CD4-positive, alpha-beta T cell (primary cell): Measurements from ENCODE around the gene KCNQ2. TPM values are rescaled to one million over a fixed set of nuclear protein-coding genes. Genes with fewer than 3 reads are reported as not detected.

Experiments used
- ATAC-seq: fragments of 200-7000 bp; cut with Tn5 transposase; one replicate; pipeline ENCODE4 v1.10.0; 2022; ENCODE audit warnings: mild to moderate bottlenecking; ENCODE audit not compliant: poor library complexity
- CTCF ChIA-PET: fragments of 350-600 bp; sonication (Branson Sonifier 250); formaldehyde crosslinking; loops from one replicate; lab custom pipeline; 2021; ENCODE audit warnings: antibody characterized with exemption, inconsistent platforms; lab: Charles Lee
- POLR2A ChIA-PET: fragments of 350-600 bp; sonication (Branson Sonifier 250); formaldehyde crosslinking; loops from one replicate; lab custom pipeline; 2021; ENCODE audit warnings: antibody characterized with exemption, inconsistent platforms; lab: Charles Lee
- DNase-seq, 14 experiments: peaks; one replicate each; pipeline ENCODE4 v3.0.0-alpha.2; 2013 to 2020; ENCODE audit warnings: mixed read lengths in 2 of 14
- H3K27ac ChIP-seq, 2 donors: one replicate each; pipeline versions ENCODE4 v1.5.1 to v1.7.0; 2013; ENCODE audit warnings: low read length in 2 of 2, low read depth in 1 of 2, mild to moderate bottlenecking in 1 of 2
- H3K27me3 ChIP-seq, 2 experiments: 1 replicate in 1 of 2; 2 replicates in 1 of 2; pipeline versions ENCODE4 v1.6.1 to v1.7.0; 2013; ENCODE audit warnings: low read length in 2 of 2, control low read depth in 1 of 2, mild to moderate bottlenecking in 1 of 2, moderate library complexity in 1 of 2; ENCODE audit not compliant: insufficient read depth in 2 of 2, control insufficient read depth in 1 of 2
- H3K36me3 ChIP-seq: one replicate; pipeline ENCODE4 v1.6.1; 2013; ENCODE audit warnings: low read length, control low read depth; ENCODE audit not compliant: insufficient read depth
- H3K4me1 ChIP-seq: one replicate; pipeline ENCODE4 v1.6.1; 2013; ENCODE audit warnings: low read length, control low read depth; ENCODE audit not compliant: insufficient read depth
- H3K4me3 ChIP-seq: one replicate; pipeline ENCODE4 v1.5.1; 2013; ENCODE audit warnings: mild to moderate bottlenecking, low read length, moderate library complexity
- H3K9me3 ChIP-seq, 2 experiments: 1 replicate in 1 of 2; 2 replicates in 1 of 2; pipeline versions ENCODE4 v1.6.1 to v1.7.0; 2013; ENCODE audit warnings: low read length in 2 of 2, mild to moderate bottlenecking in 2 of 2, control low read depth in 1 of 2, moderate library complexity in 1 of 2; ENCODE audit not compliant: control insufficient read depth in 1 of 2, insufficient read depth in 1 of 2
- H3K27ac Mint-ChIP-seq: one replicate; pipeline ENCODE4 v1.8.0; 2020; ENCODE audit warnings: mixed read lengths
- H3K27me3 Mint-ChIP-seq: one replicate; pipeline ENCODE4 v1.8.0; 2021; ENCODE audit warnings: mixed read lengths
- H3K36me3 Mint-ChIP-seq: one replicate; pipeline ENCODE4 v1.8.0; 2021; ENCODE audit warnings: low read depth, mixed read lengths
- H3K4me1 Mint-ChIP-seq: one replicate; pipeline ENCODE4 v1.8.0; 2021; ENCODE audit warnings: low read depth, mixed read lengths
- H3K4me3 Mint-ChIP-seq: one replicate; pipeline ENCODE4 v1.8.0; 2020; ENCODE audit warnings: mild to moderate bottlenecking, mixed read lengths
- H3K9me3 Mint-ChIP-seq: one replicate; pipeline ENCODE4 v1.8.0; 2020; ENCODE audit warnings: mixed read lengths
- CTCF ChIP-seq: fragments of 200-600 bp; IDR thresholded peaks from one replicate; pipeline ENCODE4 v1.8.0; 2022; ENCODE audit warnings: antibody characterized with exemption, mild to moderate bottlenecking
- intact Hi-C, 2 experiments: fragments of 100-400 bp; cut with DNase I in 1 of 2; cut with micrococcal nuclease in 1 of 2; formaldehyde crosslinking; loops; one replicate each; pipeline versions ENCODE4 v1.15.1 to v1.9.0; 2023 to 2025; cut with DNase I, micrococcal nuclease
- total RNA-seq, 174 experiments: library from RNA in 2 of 174; stranded (reverse) in 2 of 174; gene quantifications; one replicate each; pipeline ENCODE4 v1.2.3 and lab custom pipeline; 2021 to 2026

Gene KCNQ2
- total RNA-seq, 2 experiments from 2014 or later: not detected

- H3K36me3 Mint-ChIP-seq: no peaks in the 10 kb centered on the region
- no peak overlapping the region for H3K4me3 Mint-ChIP-seq
- Histone ChIP-seq H3K36me3 (no peaks in the 10 kb centered on the region), H3K27me3 (peaks cover 4 to 8% of the 10 kb centered on the region in 2 experiments), H3K9me3 (peaks cover 0 to 9% of the 10 kb centered on the region in 2 experiments), H3K27ac (no peak overlapping the region), H3K4me3 (no peak overlapping the region), H3K4me1 (peaks cover 18% of the 10 kb centered on the region)
- H3K9me3 Mint-ChIP-seq: no peaks in the 10 kb centered on the region
- intact Hi-C loops: no loop called here
- POLR2A ChIA-PET: no interaction called here
- no peak for DNase-seq
- H3K4me1 Mint-ChIP-seq: peaks cover 14% of the 10 kb centered on the region
- CTCF ChIA-PET: no interaction called here
- H3K27ac Mint-ChIP-seq: no peak overlapping the region
- TF ChIP-seq CTCF: no peak
- peaks cover 7% of the 10 kb centered on the region for H3K27me3 Mint-ChIP-seq
- no peak for ATAC-seq
Observed at GRCh38 chr20:63443606-63444395, 28.7 kb downstream of the KCNQ2 start.

GRCh38 chr20:63442100-63442493, 30.4 kb downstream of the KCNQ2 start:
- H3K27me3 Mint-ChIP-seq: peaks cover 2% of the 10 kb centered on the region

More at GRCh38 chr20:63442100-63442493, 30.4 kb downstream of the KCNQ2 start:
- H3K27ac Mint-ChIP-seq: no peak overlapping the region
- H3K4me1 Mint-ChIP-seq: peaks cover 14% of the 10 kb centered on the region
- H3K9me3 Mint-ChIP-seq: no peaks in the 10 kb centered on the region
- H3K4me3 Mint-ChIP-seq: no peak overlapping the region
- intact Hi-C loops: no loop called here
- Histone ChIP-seq H3K36me3 (no peaks in the 10 kb centered on the region), H3K4me1 (peaks cover 18% of the 10 kb centered on the region), H3K9me3 (peaks cover 0 to 11% of the 10 kb centered on the region in 2 experiments), H3K27ac (no peak overlapping the region), H3K27me3 (peaks cover 0 to 6% of the 10 kb centered on the region in 2 experiments), H3K4me3 (no peak overlapping the region)
- CTCF ChIA-PET: no interaction called here
- POLR2A ChIA-PET: interaction anchor here (1.2 kb wide), 1 partner anchor 79 kb away, joined by 3 read pairs; the partner anchor contains the start of gene PPDPF
- no peaks in the 10 kb centered on the region for H3K36me3 Mint-ChIP-seq
- peak; percentile 46 for TF ChIP-seq CTCF
- ATAC-seq: peak; percentile 86
- DNase-seq: peak; percentile 29 to 76 (median 60)
